ENCODE results near the gene NDUFS1. TPM values are rescaled to one million over a fixed set of nuclear protein-coding genes. Genes with fewer than 3 reads are reported as not detected.
"Not testable (repeated sequence)": the region's sequence is repeated elsewhere in the genome, so short reads cannot be mapped to it uniquely, and the experiment has no call there.

NDUFS1 gene
- total RNA-seq, 1 donor from 2014 or later = 173 TPM

GRCh38 chr2:206098471-206098870 lies 60.8 kb downstream of the NDUFS1 start:
- no peak for DNase-seq

DNA sequence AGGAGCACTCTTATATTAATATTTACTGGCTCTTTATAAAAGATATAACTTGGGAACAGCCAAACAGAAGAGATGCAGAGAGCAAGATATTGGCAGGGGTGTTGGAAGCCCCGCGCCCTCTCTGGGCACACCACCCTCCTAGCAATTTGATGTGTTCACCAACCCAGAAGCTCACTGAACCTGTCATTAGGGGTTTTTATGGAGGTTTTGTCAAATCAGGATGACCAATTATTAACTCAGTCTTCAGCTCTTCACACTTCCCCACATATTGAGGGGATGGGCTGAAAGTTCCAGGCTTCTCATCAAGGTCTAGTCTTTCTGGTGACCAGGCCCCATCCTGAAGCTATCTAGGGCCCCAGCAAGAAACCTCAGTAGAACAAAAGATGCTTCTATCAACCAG lies 62.4 kb downstream of the NDUFS1 start:
- no peak for DNase-seq

DNA sequence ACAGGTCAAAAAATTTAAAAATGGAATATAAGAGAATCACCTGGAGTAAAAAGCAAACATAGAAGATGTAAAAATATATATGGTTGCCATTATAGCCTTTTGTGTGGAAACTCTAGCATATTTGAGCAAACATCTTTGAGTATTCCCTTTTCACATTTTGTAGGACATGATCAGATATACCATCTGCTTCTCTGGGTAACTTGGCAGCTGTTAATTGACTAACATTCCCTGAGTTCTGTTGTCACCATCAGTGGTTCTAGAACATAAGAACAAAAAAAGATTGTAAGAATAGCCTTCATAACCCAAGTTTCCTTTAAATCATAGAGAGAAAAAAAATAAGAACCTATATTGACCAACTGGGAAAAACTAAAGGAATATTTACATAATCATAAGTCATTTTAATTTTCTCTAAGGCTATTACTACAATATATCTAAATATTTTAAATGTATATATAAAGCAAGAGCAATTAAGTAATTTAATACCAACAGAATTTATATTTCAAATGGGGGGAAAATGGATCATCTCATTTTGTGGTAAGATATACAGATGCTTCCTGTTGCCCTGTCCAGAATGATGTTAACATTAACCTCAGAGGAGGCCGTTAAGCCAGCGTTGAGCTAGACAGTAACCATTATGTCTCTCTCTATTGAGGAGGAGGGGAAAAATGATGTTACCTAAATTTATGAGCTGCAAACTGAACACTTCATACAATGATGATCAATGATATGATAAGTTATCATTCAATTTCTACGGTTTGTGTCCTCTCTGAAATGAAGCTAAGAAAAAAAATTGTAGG lies 63.5 kb downstream of the NDUFS1 start:
- DNase-seq = no peak

DNA sequence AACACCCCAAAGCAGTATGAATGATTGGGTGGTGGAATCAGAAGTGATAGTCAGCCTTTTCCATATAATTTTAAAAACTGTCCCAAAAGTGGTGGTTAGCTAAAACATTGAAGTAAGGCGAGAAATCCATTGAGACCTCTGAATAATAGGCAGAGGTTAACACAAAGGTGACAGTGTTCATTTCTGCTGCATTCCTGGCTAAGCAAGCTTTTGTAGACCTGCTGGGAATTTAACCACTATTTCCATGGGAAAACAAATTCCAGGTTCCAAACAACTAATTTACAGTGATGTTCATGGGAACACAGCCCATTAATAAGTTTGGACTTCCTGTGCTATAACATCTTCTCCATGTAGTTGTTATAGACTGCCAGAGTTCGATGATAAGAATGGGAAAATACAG lies 66.9 kb downstream of the NDUFS1 start:
- DNase-seq = no peak

GRCh38 chr2:206088248-206088647 lies 71.0 kb downstream of the NDUFS1 start:
- DNase-seq = no peak

DNA sequence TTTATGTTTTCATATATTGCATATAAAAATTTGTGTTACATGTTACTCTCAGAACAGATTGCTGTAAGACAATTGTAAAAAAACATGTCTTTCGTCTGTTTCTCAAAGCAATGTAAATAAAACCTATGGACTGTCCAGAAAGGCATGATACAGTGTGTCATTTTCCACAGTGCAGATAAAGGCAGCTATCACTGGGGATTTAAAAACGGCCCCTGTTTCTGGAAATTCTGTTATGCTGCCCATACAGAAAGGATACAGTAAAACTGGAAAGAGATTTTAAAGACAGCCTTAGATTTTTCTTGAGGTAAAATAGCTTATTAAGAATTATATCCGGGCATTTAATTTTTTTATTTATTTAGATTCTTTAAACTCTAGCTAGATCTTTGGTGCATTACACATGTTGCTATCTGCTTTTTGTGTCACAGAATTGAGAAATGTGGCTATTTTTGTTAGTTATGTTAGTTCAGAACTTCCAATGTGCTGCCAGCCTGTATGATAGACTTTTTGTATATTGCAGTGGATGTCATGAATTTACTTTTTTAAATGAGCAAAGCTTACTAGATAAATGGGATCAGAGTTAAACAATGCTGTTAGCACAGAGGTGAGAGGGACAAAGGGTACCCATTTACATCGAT lies 72.4 kb downstream of the NDUFS1 start:
- peak; percentile 42 for DNase-seq

- peak; percentile 90 for DNase-seq
These were observed 73.3 kb downstream of the NDUFS1 start, which contains the start of gene INO80D for GRCh38 chr2:206085742-206086445. Gene INO80D (minus strand): TSS chr2:206086174. CDS start chr2:206063016, 23,158 bp downstream.

DNA sequence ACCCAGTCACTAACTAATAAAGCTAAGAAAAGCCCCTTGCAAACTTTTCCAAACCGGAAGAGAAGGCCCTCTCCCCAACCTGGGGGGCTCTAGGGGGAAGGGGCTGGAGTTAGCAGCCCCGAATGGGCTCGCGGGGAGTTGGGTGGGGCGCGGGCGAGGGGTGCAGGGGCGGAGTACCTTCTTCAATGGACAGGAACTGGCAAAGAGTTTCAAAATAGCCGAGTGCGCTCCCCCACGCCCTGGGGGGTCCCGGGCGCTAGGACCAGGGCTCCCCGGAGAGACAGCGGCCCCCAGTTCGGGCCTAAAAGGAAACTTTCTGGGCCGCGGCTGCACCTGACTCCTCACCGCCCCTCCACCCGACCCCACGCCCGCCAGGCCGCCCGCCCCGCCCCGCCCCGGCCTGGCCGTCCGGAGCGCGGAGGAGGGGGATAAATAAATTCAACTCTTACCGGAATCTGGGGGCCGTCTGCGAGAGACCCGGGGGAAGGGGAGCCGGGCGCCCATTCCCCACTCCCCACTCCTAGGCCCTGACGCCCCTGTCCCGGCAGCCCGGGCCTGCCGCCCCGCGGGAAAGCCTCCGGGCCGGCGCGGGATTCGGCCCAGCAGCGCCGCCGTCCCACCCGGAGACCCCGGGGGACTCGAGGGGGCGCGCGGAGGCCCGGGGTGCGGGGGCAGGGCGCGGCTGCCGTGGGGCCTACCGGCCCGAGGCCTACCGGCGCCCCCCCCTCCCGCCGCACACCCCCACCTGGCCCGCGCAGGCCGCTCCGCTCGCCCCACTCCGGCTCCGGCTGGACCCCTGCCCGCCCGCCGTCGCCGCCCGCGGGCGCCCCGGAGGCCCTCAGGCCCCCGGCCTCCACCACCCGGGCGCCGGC lies 74.1 kb downstream of the NDUFS1 start:
- DNase-seq = peak; percentile 40

- DNase-seq = peak; percentile 70
These were observed 74.8 kb downstream of the NDUFS1 start for GRCh38 chr2:206084439-206084869.

GRCh38 chr2:206083602-206084438 lies 75.4 kb downstream of the NDUFS1 start:
- DNase-seq = peak; percentile 42

GRCh38 chr2:206082298-206082843 lies 76.9 kb downstream of the NDUFS1 start:
- no peak for DNase-seq

- no peak for DNase-seq
These were observed 78.3 kb downstream of the NDUFS1 start for GRCh38 chr2:206080927-206081326.

DNA sequence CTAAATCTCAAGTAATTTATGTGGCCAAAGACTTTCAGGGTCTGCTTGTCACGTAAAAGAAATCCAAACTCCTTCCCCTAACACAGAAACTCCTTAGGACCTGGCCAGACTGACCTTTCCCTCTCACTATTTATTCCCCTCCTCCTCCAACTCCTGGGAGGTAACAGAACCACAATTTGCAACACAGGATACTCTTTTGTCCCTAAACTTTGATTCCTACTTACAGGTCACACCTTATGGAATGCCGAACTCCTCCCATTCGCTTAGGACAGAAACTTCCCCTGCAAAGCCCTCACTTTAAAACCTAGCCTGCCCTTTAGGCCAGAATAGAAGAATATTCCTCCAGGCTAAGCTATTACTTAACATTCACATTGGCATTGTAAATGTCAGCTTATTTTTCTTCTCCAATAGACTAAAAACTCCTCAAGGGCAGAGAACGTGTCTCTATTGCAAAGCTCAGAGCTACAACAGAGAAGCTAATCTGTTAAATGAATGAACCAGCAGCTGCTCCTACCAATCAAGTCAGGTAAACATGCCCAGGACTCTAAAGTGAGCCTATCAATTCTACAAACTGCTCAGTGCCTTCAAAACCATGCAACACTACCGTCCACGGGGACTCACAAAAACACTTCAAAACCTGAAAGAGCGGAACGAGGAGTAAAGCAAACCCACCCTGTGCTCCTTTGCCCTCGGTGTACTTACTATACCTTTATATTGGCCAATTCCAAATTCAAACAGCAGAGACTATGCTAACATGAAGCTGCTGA lies 79.4 kb downstream of the NDUFS1 start:
- no peak for DNase-seq

GRCh38 chr2:206077879-206078278 lies 81.4 kb downstream of the NDUFS1 start:
- DNase-seq = not testable (repeated sequence)

- DNase-seq = no peak
These were observed 84.1 kb downstream of the NDUFS1 start for GRCh38 chr2:206075113-206075512.

DNA sequence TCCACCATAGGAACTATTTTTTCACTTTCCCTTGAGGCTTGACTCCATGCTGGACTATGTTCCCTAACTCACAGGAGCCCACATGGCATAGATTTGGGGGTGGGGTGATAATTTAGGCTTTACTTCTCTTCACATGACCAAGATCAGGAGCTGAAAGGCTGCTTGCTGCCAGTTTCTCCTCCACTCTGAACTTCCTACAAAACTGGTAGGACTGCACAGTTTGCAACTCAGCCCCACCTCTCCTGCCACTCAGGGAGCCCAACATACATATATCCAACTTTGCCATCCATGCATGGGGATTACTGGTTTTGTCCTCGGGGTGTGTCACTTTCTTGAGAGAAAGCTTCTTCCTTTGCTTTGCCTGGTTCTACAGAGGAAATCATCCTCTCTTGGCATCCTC lies 87.4 kb downstream of the NDUFS1 start:
- no peak for DNase-seq

DNA sequence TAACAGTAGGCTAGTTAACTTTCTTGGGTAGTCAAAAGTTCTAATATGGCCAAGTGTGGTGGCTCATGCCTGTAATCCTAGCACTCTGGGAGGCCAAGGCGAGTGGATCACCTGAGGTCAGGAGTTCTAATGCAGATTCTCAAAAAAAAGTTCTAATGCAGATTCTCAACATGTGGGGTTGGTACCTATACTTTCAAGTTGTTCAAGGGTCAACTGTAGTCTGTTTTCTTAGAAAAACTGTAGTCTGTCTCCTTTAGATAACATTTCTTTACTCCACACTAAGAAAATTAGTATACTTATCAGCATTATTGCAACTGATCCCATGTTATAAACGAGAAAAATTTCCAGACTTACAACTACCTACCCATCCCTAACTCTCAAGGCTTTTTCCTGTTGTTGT lies 89.8 kb downstream of the NDUFS1 start:
- no peak for DNase-seq

- DNase-seq = no peak
These were observed 91.0 kb downstream of the NDUFS1 start for GRCh38 chr2:206068207-206068606.

Measured in dermis blood vessel endothelial cell (primary cell).